H1 (cell line): Measurements from ENCODE around the gene VSIG10. TPM values are rescaled to one million over a fixed set of nuclear protein-coding genes. Genes with fewer than 3 reads are reported as not detected.
A peak's percentile ranks its signal among the peaks of the same experiment; 100 is the strongest.

Experiments used
- CTCF ChIA-PET: fragments of 300-600 bp; sonication (Branson Sonifier 250); formaldehyde crosslinking; loops from one replicate; lab custom pipeline; 2021; ENCODE audit not compliant: partially characterized antibody; lab: Charles Lee
- POLR2A ChIA-PET: fragments of 300-600 bp; sonication (Branson Sonifier 250); formaldehyde crosslinking; loops from one replicate; lab custom pipeline; 2021; ENCODE audit warnings: inconsistent platforms; ENCODE audit not compliant: partially characterized antibody; lab: Charles Lee
- DNase-seq, 2 experiments: peaks; one replicate each; pipeline versions ENCODE4 v3.0.0 to v3.0.0-alpha.2; 2010 to 2022; ENCODE audit warnings: low spot score in 2 of 2, low read depth in 1 of 2, mixed read lengths in 1 of 2
- FAIRE-seq: peaks from 2 replicates; lab custom pipeline; 2011; peaks lifted over from hg19 to GRCh38; lab: Jason Lieb, UNC
- H2AFZ ChIP-seq: 2 replicates; pipeline ENCODE4 v1.8.1; 2012; ENCODE audit warnings: low read length, inconsistent platforms
- H2AK5ac ChIP-seq: 2 replicates; pipeline ENCODE4 v1.6.1; 2013; ENCODE audit warnings: low read depth, low read length
- H2BK120ac ChIP-seq: replicated peaks from 2 replicates; pipeline ENCODE3; 2013; ENCODE audit warnings: low read depth, low read length, inconsistent platforms
- H2BK12ac ChIP-seq: 2 replicates; pipeline ENCODE4 v1.6.1; 2013; ENCODE audit warnings: low read depth, low read length
- H2BK15ac ChIP-seq: 2 replicates; pipeline ENCODE4 v1.6.1; 2013; ENCODE audit warnings: low read length
- H2BK20ac ChIP-seq: 2 replicates; pipeline ENCODE4 v1.6.1; 2013; ENCODE audit warnings: low read length
- H2BK5ac ChIP-seq: 2 replicates; pipeline ENCODE4 v1.6.1; 2013; ENCODE audit warnings: low read depth, low read length
- H3K14ac ChIP-seq: 2 replicates; pipeline ENCODE4 v1.6.1; 2013; ENCODE audit warnings: inconsistent platforms; ENCODE audit not compliant: insufficient read length
- H3K18ac ChIP-seq: 2 replicates; pipeline ENCODE4 v1.6.1; 2013; ENCODE audit warnings: low read length; ENCODE audit errors: extremely low read depth
- H3K23ac ChIP-seq: 2 replicates; pipeline ENCODE4 v1.6.1; 2013; ENCODE audit warnings: inconsistent platforms; ENCODE audit not compliant: insufficient read length
- H3K23me2 ChIP-seq: 2 replicates; pipeline ENCODE4 v1.6.1; 2013; ENCODE audit warnings: low read depth, low read length
- H3K27ac ChIP-seq: 2 replicates; pipeline ENCODE4 v1.6.1; 2011; ENCODE audit warnings: low read depth, low read length, inconsistent platforms
- H3K27me3 ChIP-seq, 4 experiments: replicated peaks in 1 of 4; 1 replicate in 1 of 4; 2 replicates in 3 of 4; pipeline versions ENCODE4 v1.6.1 to v1.8.1; 2011 to 2013; ENCODE audit warnings: low read length in 3 of 4, mild to moderate bottlenecking in 3 of 4, inconsistent platforms in 2 of 4, mixed read lengths in 2 of 4, moderate library complexity in 1 of 4; ENCODE audit not compliant: control insufficient read depth in 3 of 4, insufficient read depth in 3 of 4; ENCODE audit errors: extremely low read depth in 1 of 4
- H3K36me3 ChIP-seq, 4 experiments: 2 replicates each; pipeline versions ENCODE4 v1.6.1 to v1.8.1; 2011 to 2013; ENCODE audit warnings: mild to moderate bottlenecking in 4 of 4, low read length in 3 of 4, moderate library complexity in 2 of 4, control low read depth in 1 of 4, inconsistent platforms in 1 of 4; ENCODE audit not compliant: insufficient read depth in 4 of 4, control insufficient read depth in 2 of 4
- H3K4ac ChIP-seq: replicated peaks from 2 replicates; pipeline ENCODE3; 2013; ENCODE audit warnings: low read length, low read depth, mixed read lengths, inconsistent platforms; ENCODE audit not compliant: insufficient read length
- H3K4me1 ChIP-seq, 4 experiments: replicated peaks in 1 of 4; 1 replicate in 1 of 4; 2 replicates in 3 of 4; pipeline versions ENCODE4 v1.6.1 to v1.8.1; 2011 to 2013; ENCODE audit warnings: low read length in 3 of 4, inconsistent platforms in 2 of 4, mixed read lengths in 1 of 4; ENCODE audit not compliant: insufficient read depth in 4 of 4, control insufficient read depth in 3 of 4
- H3K4me2 ChIP-seq, 2 experiments: 2 replicates each; pipeline versions ENCODE4 v1.6.1 to v1.8.1; 2011 to 2013; ENCODE audit warnings: low read depth in 2 of 2, low read length in 2 of 2, control low read depth in 1 of 2, inconsistent platforms in 1 of 2, mild to moderate bottlenecking in 1 of 2; ENCODE audit not compliant: insufficient read depth in 1 of 2
- H3K4me3 ChIP-seq, 4 experiments: fragments of 200-600, 300-600 bp in 1 of 4; sonication (generic), shearing (Covaris generic), sonication (Bioruptor Twin) in 1 of 4; 2 replicates each; pipeline versions ENCODE4 v1.5.1 to v1.8.1; 2011 to 2016; ENCODE audit warnings: low read length in 4 of 4, low read depth in 3 of 4, control low read depth in 2 of 4, inconsistent platforms in 2 of 4, mild to moderate bottlenecking in 2 of 4, mixed read lengths in 1 of 4, moderate library complexity in 1 of 4; ENCODE audit not compliant: insufficient read depth in 2 of 4; ENCODE audit errors: extremely low read depth in 1 of 4
- H3K56ac ChIP-seq: replicated peaks from 2 replicates; pipeline ENCODE3; 2013; ENCODE audit warnings: low read depth, mild to moderate bottlenecking, mixed read lengths, low read length, inconsistent platforms; ENCODE audit not compliant: insufficient read length
- H3K79me1 ChIP-seq: 2 replicates; pipeline ENCODE4 v1.6.1; 2013; ENCODE audit warnings: low read depth, low read length, control low read depth
- H3K79me2 ChIP-seq, 2 experiments: 2 replicates each; pipeline versions ENCODE4 v1.6.1 to v1.8.1; 2012 to 2013; ENCODE audit warnings: low read length in 2 of 2, mild to moderate bottlenecking in 2 of 2, inconsistent platforms in 1 of 2; ENCODE audit not compliant: insufficient read depth in 2 of 2, control insufficient read depth in 1 of 2
- H3K9ac ChIP-seq, 4 experiments: replicated peaks in 1 of 4; 1 replicate in 1 of 4; 2 replicates in 3 of 4; pipeline versions ENCODE4 v1.6.1 to v1.8.1; 2011 to 2013; ENCODE audit warnings: low read depth in 3 of 4, low read length in 3 of 4, control low read depth in 2 of 4, mild to moderate bottlenecking in 2 of 4, moderate library complexity in 2 of 4, inconsistent platforms in 1 of 4; ENCODE audit errors: extremely low read depth in 1 of 4
- H3K9me3 ChIP-seq, 2 experiments: 2 replicates each; pipeline versions ENCODE4 v1.6.1 to v1.8.1; 2012 to 2013; ENCODE audit warnings: mild to moderate bottlenecking in 2 of 2, moderate library complexity in 2 of 2, control low read depth in 1 of 2, inconsistent platforms in 1 of 2, low read depth in 1 of 2, low read length in 1 of 2, mixed read lengths in 1 of 2; ENCODE audit not compliant: insufficient read depth in 2 of 2
- H4K20me1 ChIP-seq, 2 experiments: replicated peaks in 1 of 2; 2 replicates each; pipeline versions ENCODE3 to v1.8.1; 2011 to 2013; ENCODE audit warnings: inconsistent platforms in 2 of 2, low read length in 2 of 2, mild to moderate bottlenecking in 1 of 2; ENCODE audit not compliant: insufficient read depth in 2 of 2, control insufficient read depth in 1 of 2
- H4K5ac ChIP-seq: 2 replicates; pipeline ENCODE4 v1.6.1; 2013; ENCODE audit warnings: low read length, low read depth, mixed read lengths, inconsistent platforms; ENCODE audit not compliant: insufficient read length
- H4K8ac ChIP-seq: 2 replicates; pipeline ENCODE4 v1.8.0; 2013; ENCODE audit warnings: mild to moderate bottlenecking, moderate library complexity, low read length, inconsistent platforms; ENCODE audit not compliant: insufficient read depth; ENCODE audit errors: extremely low read depth
- H4K91ac ChIP-seq: replicated peaks from 2 replicates; pipeline ENCODE3; 2013; ENCODE audit warnings: low read length, mixed read lengths, inconsistent platforms; ENCODE audit not compliant: insufficient read length
- ASH2L ChIP-seq: fragments of 200-600, 300-600 bp; sonication (generic); IDR thresholded peaks from one replicate; pipeline ENCODE4 v1.7.1; 2017; ENCODE audit warnings: low read length
- CHD2 ChIP-seq: IDR thresholded peaks from 2 replicates; pipeline ENCODE4 v1.6.1; 2012; ENCODE audit warnings: low read length, improper control_type of control experiment
- GTF2F1 ChIP-seq: IDR thresholded peaks from 2 replicates; pipeline ENCODE4 v1.6.1; 2012; ENCODE audit warnings: low read depth, low read length, improper control_type of control experiment, borderline replicate concordance
- JUND ChIP-seq: IDR thresholded peaks from 2 replicates; pipeline ENCODE4 v1.6.1; 2011; ENCODE audit warnings: mild to moderate bottlenecking, improper control_type of control experiment, low read length
- KDM5A ChIP-seq: fragments of 200-600 bp; IDR thresholded peaks from 2 replicates; pipeline ENCODE4 v1.7.1; 2012; ENCODE audit warnings: mild to moderate bottlenecking, low read length, inconsistent platforms, mixed read lengths
- MAFK ChIP-seq: IDR thresholded peaks from 2 replicates; pipeline ENCODE4 v1.6.1; 2012; ENCODE audit warnings: low read depth, mild to moderate bottlenecking, improper control_type of control experiment, low read length
- POLR2AphosphoS5 ChIP-seq: IDR thresholded peaks from 2 replicates; pipeline ENCODE4 v1.6.1; 2011; ENCODE audit warnings: low read depth, low read length
- SAP30 ChIP-seq: fragments of 300-600 bp; sonication (generic); IDR thresholded peaks from 2 replicates; pipeline ENCODE4 v1.7.1; 2012; ENCODE audit warnings: low read length, moderate library complexity, mild to moderate bottlenecking, inconsistent platforms; ENCODE audit not compliant: insufficient read depth, insufficient replicate concordance
- SRF ChIP-seq: IDR thresholded peaks from 2 replicates; pipeline ENCODE4 v1.6.1; 2011; ENCODE audit warnings: mild to moderate bottlenecking, low read depth, low read length, moderate library complexity
- TAF1 ChIP-seq: IDR thresholded peaks from 2 replicates; pipeline ENCODE4 v1.6.1; 2011; ENCODE audit warnings: mild to moderate bottlenecking, low read depth, low read length
- TAF7 ChIP-seq: optimal IDR thresholded peaks from 2 replicates; pipeline ENCODE3; 2011; ENCODE audit warnings: low read depth, mild to moderate bottlenecking, inconsistent platforms, low read length, moderate library complexity, borderline replicate concordance
- USF2 ChIP-seq: IDR thresholded peaks from 2 replicates; pipeline ENCODE4 v1.6.1; 2011; ENCODE audit warnings: low read length, improper control_type of control experiment
- WGBS, 2 experiments: shearing (Covaris generic) in 1 of 2; methylation state at CpG; one replicate each; pipeline versions ENCODE4 v1.1.6 to v1.1.7; 2013 to 2015; ENCODE audit warnings: low lambda C conversion rate in 2 of 2, mixed read lengths in 2 of 2, inconsistent platforms in 1 of 2, low coverage in 1 of 2, missing lambda C conversion rate in 1 of 2; ENCODE audit not compliant: insufficient replicate concordance in 2 of 2, insufficient coverage in 1 of 2, insufficient read length in 1 of 2; ENCODE audit errors: extremely low coverage in 1 of 2, missing lambda C conversion rate in 1 of 2; 5-methylcytosine and 5-hydroxymethylcytosine counted together
- polyA plus RNA-seq, 7 experiments: library from polyadenylated mRNA; depleted of rRNA in 3 of 7; stranded (reverse) in 5 of 7; unstranded in 2 of 7; fragments of >200 nt in 5 of 7; fragments of 200-250 nt in 2 of 7; gene quantifications; 1 replicate in 5 of 7; 2 replicates in 1 of 7; 4 replicates in 1 of 7; pipeline versions ENCODE4 v1.2.1 to v1.2.3, GENCODE V29; 2011 to 2013; ENCODE audit warnings: missing spikeins in 2 of 7, mixed read lengths in 2 of 7
- total RNA-seq: library from RNA; stranded (reverse); fragmentation: NEBNext Ultra II Directional; extraction: Animal tissue kit (Norgen Biotek cat#: 25700); gene quantifications from 2 replicates; pipeline ENCODE4 v1.2.1, GENCODE V29; 2021

The VSIG10 gene
- total and polyA plus RNA-seq, 2 of the 8 experiments (the other 6 are each of a cell fraction or from before 2014, with no cell fraction given), result 34.4 to 93.6 TPM

GRCh38 chr12:118102609-118103008 lies 1.2 kb downstream of the VSIG10 start:
- Histone ChIP-seq H4K91ac (no peak overlapping the region), H2AK5ac (no peak overlapping the region), H2BK20ac (no peak overlapping the region), H3K9me3 (no peaks in the 10 kb centered on the region), H3K4me2 (peak overlapping the region; percentile 78 to 92), H3K79me1 (peaks cover 7% of the 10 kb centered on the region), H2AFZ (no peak overlapping the region), H3K9ac (peak overlapping the region in 1 of 4 experiments; percentile 68; a peak in 3 of 7 replicates), H2BK15ac (no peak overlapping the region), H3K56ac (peak overlapping the region; percentile 84), H4K8ac (no peak overlapping the region), H2BK12ac (no peak overlapping the region), H3K27ac (no peak overlapping the region), H3K27me3 (no peaks in the 10 kb centered on the region), H2BK5ac (peak overlapping the region; percentile 97; the same call in 1 of the 2 replicates), H3K4me1 (peaks cover 0 to 9% (median 5%) of the 10 kb centered on the region in 4 experiments; a peak in 4 of 7 replicates), H3K4ac (no peak overlapping the region), H2BK120ac (no peak overlapping the region), H3K4me3 (peak overlapping the region; percentile 81 to 91 (median 87)), H3K18ac (peak overlapping the region; percentile 53), H3K36me3 (peaks cover 3 to 8% (median 4%) of the 10 kb centered on the region in 4 experiments; a peak in 5 of 8 replicates), H3K23me2 (peaks cover 5% of the 10 kb centered on the region; the same call in 1 of the 2 replicates), H3K23ac (no peak overlapping the region), H3K79me2 (peaks cover 8 to 46% of the 10 kb centered on the region in 2 experiments), H4K20me1 (no peaks in the 10 kb centered on the region), H4K5ac (no peak overlapping the region), H3K14ac (no peak overlapping the region)
- POLR2A ChIA-PET, result interaction anchor here (0.6 to 7.3 kb wide), 7 partner anchors 11 to 269 kb away, joined by 3 to 103 read pairs (median 33); partner anchors contain the start of genes PEBP1 and WSB2
- CTCF ChIA-PET, result interaction anchor here (0.7 to 1.9 kb wide), 5 partner anchors 12 to 1669 kb away, joined by 3 to 9 read pairs (median 6); no protein-coding TSS in a partner anchor
- DNase-seq (no peak), FAIRE-seq (no peak)
- 15% methylated on average over 5 of the region's 5 CpGs; no CpG with 5 or more reads in 1 of the 2 experiments for WGBS, 2 experiments
- TF ChIP-seq TAF7, result no peak
- TF ChIP-seq KDM5A, result no peak
- TF ChIP-seq USF2, result no peak
- TF ChIP-seq JUND, result no peak
- TF ChIP-seq TAF1, result no peak
- TF ChIP-seq GTF2F1, result no peak
- TF ChIP-seq ASH2L, result no peak
- no peak for TF ChIP-seq SRF
- no peak for TF ChIP-seq MAFK
- TF ChIP-seq POLR2AphosphoS5, result no peak
- no peak for TF ChIP-seq SAP30
- no peak for TF ChIP-seq CHD2
